H9 (cell line): ENCODE data around the gene SF3A1. TPM values are rescaled to one million over a fixed set of nuclear protein-coding genes. Genes with fewer than 3 reads are reported as not detected.
A peak's percentile ranks its signal among the peaks of the same experiment; 100 is the strongest.

Experiments
- DNase-seq: peaks from one replicate; pipeline ENCODE4 v3.0.0-alpha.2; 2017
- H2AFZ ChIP-seq: one replicate; pipeline ENCODE4 v1.6.1; 2013; ENCODE audit warnings: mild to moderate bottlenecking, low read length, control low read depth, moderate library complexity
- H2AK5ac ChIP-seq: 2 replicates; pipeline ENCODE4 v1.6.1; 2013; ENCODE audit warnings: low read length, control low read depth, mixed read lengths; ENCODE audit not compliant: insufficient read length
- H2BK120ac ChIP-seq: one replicate; pipeline ENCODE4 v1.6.1; 2013; ENCODE audit warnings: low read depth, mild to moderate bottlenecking, low read length, control low read depth, inconsistent platforms; ENCODE audit not compliant: poor library complexity, severe bottlenecking
- H2BK12ac ChIP-seq: 2 replicates; pipeline ENCODE4 v1.6.1; 2013; ENCODE audit warnings: low read length, control low read depth, mixed read lengths, low read depth; ENCODE audit not compliant: insufficient read length
- H2BK15ac ChIP-seq: 2 replicates; pipeline ENCODE4 v1.6.1; 2013; ENCODE audit warnings: low read depth, low read length, control low read depth
- H2BK20ac ChIP-seq: one replicate; pipeline ENCODE4 v1.6.1; 2013; ENCODE audit warnings: low read depth, mild to moderate bottlenecking, low read length, control low read depth, inconsistent platforms; ENCODE audit not compliant: poor library complexity, severe bottlenecking
- H2BK5ac ChIP-seq: 2 replicates; pipeline ENCODE4 v1.6.1; 2013; ENCODE audit warnings: low read length, control low read depth, mixed read lengths; ENCODE audit not compliant: insufficient read length
- H3K14ac ChIP-seq: 2 replicates; pipeline ENCODE4 v1.6.1; 2013; ENCODE audit warnings: low read length, control low read depth; ENCODE audit not compliant: insufficient read depth
- H3K18ac ChIP-seq: 2 replicates; pipeline ENCODE4 v1.6.1; 2013; ENCODE audit warnings: low read depth, mild to moderate bottlenecking, mixed read lengths, low read length, control low read depth; ENCODE audit not compliant: insufficient read length
- H3K23ac ChIP-seq: 2 replicates; pipeline ENCODE4 v1.6.1; 2013; ENCODE audit warnings: low read length, control low read depth, mixed read lengths, low read depth; ENCODE audit not compliant: insufficient read length
- H3K23me2 ChIP-seq: 2 replicates; pipeline ENCODE4 v1.6.1; 2013; ENCODE audit warnings: low read depth, mild to moderate bottlenecking, mixed read lengths, low read length, control low read depth; ENCODE audit not compliant: insufficient read length, poor library complexity, severe bottlenecking
- H3K27ac ChIP-seq: 2 replicates; pipeline ENCODE4 v1.5.1; 2013; ENCODE audit warnings: low read length, control low read depth, mixed read lengths, low read depth; ENCODE audit not compliant: insufficient read length
- H3K27me3 ChIP-seq: 2 replicates; pipeline ENCODE4 v1.6.1; 2013; ENCODE audit warnings: low read length, control low read depth, inconsistent platforms; ENCODE audit not compliant: insufficient read depth
- H3K4ac ChIP-seq: 2 replicates; pipeline ENCODE4 v1.6.1; 2013; ENCODE audit warnings: low read depth, mild to moderate bottlenecking, control low read depth, inconsistent platforms, low read length, moderate library complexity
- H3K4me1 ChIP-seq: 2 replicates; pipeline ENCODE4 v1.6.1; 2013; ENCODE audit warnings: low read length, control low read depth, inconsistent platforms; ENCODE audit not compliant: insufficient read depth
- H3K4me2 ChIP-seq: 2 replicates; pipeline ENCODE4 v1.6.1; 2013; ENCODE audit warnings: low read length, control low read depth, mixed read lengths; ENCODE audit not compliant: insufficient read length, insufficient read depth
- H3K56ac ChIP-seq: 2 replicates; pipeline ENCODE4 v1.6.1; 2013; ENCODE audit warnings: low read depth, mild to moderate bottlenecking, mixed read lengths, low read length, control low read depth; ENCODE audit not compliant: insufficient read length
- H3K79me1 ChIP-seq: 2 replicates; pipeline ENCODE4 v1.6.1; 2013; ENCODE audit warnings: low read depth, mild to moderate bottlenecking, moderate library complexity, low read length, control low read depth, inconsistent platforms; ENCODE audit not compliant: insufficient read depth, poor library complexity, severe bottlenecking
- H3K79me2 ChIP-seq: 2 replicates; pipeline ENCODE4 v1.6.1; 2013; ENCODE audit warnings: low read length, control low read depth, inconsistent platforms; ENCODE audit not compliant: insufficient read depth
- H3K9ac ChIP-seq: 2 replicates; pipeline ENCODE4 v1.6.1; 2013; ENCODE audit warnings: low read length, control low read depth, mixed read lengths; ENCODE audit not compliant: insufficient read length; ENCODE audit errors: extremely low read depth
- H3K9me3 ChIP-seq: one replicate; pipeline ENCODE4 v1.6.1; 2013; ENCODE audit warnings: low read depth, low read length, inconsistent platforms; ENCODE audit not compliant: control insufficient read depth
- H3T11ph ChIP-seq: one replicate; pipeline ENCODE4 v1.6.1; 2013; ENCODE audit warnings: mild to moderate bottlenecking, low read length, control low read depth, inconsistent platforms
- H4K20me1 ChIP-seq: one replicate; pipeline ENCODE4 v1.6.1; 2013; ENCODE audit not compliant: control insufficient read depth, insufficient read length, insufficient read depth
- H4K5ac ChIP-seq: 2 replicates; pipeline ENCODE4 v1.6.1; 2013; ENCODE audit warnings: low read depth, mild to moderate bottlenecking, mixed read lengths, low read length, control low read depth; ENCODE audit not compliant: insufficient read length
- H4K8ac ChIP-seq: replicated peaks from 2 replicates; pipeline ENCODE4 v1.6.1; 2013; ENCODE audit warnings: low read length, control low read depth, mixed read lengths, low read depth; ENCODE audit not compliant: insufficient read length
- H4K91ac ChIP-seq: 2 replicates; pipeline ENCODE4 v1.6.1; 2013; ENCODE audit warnings: low read depth, mild to moderate bottlenecking, moderate library complexity, mixed read lengths, low read length, control low read depth; ENCODE audit not compliant: insufficient read length
- H3K27ac Mint-ChIP-seq, 3 experiments: 2 replicates in 2 of 3; 3 replicates in 1 of 3; pipeline ENCODE4 v1.8.0; 2020 to 2021; ENCODE audit warnings: mixed read lengths in 3 of 3, mild to moderate bottlenecking in 1 of 3, moderate library complexity in 1 of 3
- H3K27me3 Mint-ChIP-seq: 2 replicates; pipeline ENCODE4 v1.8.0; 2021; ENCODE audit warnings: low read depth, mild to moderate bottlenecking, moderate library complexity, mixed read lengths
- H3K36me3 Mint-ChIP-seq, 3 experiments: 2 replicates in 2 of 3; 3 replicates in 1 of 3; pipeline ENCODE4 v1.8.0; 2020 to 2021; ENCODE audit warnings: low read depth in 3 of 3, mixed read lengths in 3 of 3; ENCODE audit not compliant: insufficient read depth in 1 of 3
- H3K4me1 Mint-ChIP-seq, 2 experiments: 2 replicates each; pipeline ENCODE4 v1.8.0; 2020; ENCODE audit warnings: mixed read lengths in 2 of 2
- H3K4me3 Mint-ChIP-seq, 2 experiments: 2 replicates in 1 of 2; 3 replicates in 1 of 2; pipeline ENCODE4 v1.8.0; 2020 to 2021; ENCODE audit warnings: mild to moderate bottlenecking in 2 of 2, mixed read lengths in 2 of 2, moderate library complexity in 1 of 2
- H3K9me3 Mint-ChIP-seq, 2 experiments: 2 replicates in 1 of 2; 3 replicates in 1 of 2; pipeline ENCODE4 v1.8.0; 2020; ENCODE audit warnings: mild to moderate bottlenecking in 2 of 2, mixed read lengths in 2 of 2, moderate library complexity in 1 of 2
- CTCF ChIP-seq: fragments of 200-600 bp; sonication (generic); conservative IDR thresholded peaks from 3 replicates; pipeline ENCODE4 v1.8.0; 2021; ENCODE audit warnings: antibody characterized with exemption, mild to moderate bottlenecking
- WGBS: extraction: QIAGEN DNeasy Blood & Tissue Kit; methylation state at CpG from one replicate; pipeline ENCODE4 v1.1.7; 2013; ENCODE audit warnings: missing lambda C conversion rate, low lambda C conversion rate, mixed read lengths; ENCODE audit not compliant: insufficient read length; ENCODE audit errors: extremely low coverage; 5-methylcytosine and 5-hydroxymethylcytosine counted together
- total RNA-seq: library from RNA; stranded (reverse); gene quantifications from 2 replicates; pipeline ENCODE4 v1.2.1, GENCODE V29; 2021

The SF3A1 gene
- total RNA-seq, 1 experiment from 2014 or later = 225 TPM

DNA sequence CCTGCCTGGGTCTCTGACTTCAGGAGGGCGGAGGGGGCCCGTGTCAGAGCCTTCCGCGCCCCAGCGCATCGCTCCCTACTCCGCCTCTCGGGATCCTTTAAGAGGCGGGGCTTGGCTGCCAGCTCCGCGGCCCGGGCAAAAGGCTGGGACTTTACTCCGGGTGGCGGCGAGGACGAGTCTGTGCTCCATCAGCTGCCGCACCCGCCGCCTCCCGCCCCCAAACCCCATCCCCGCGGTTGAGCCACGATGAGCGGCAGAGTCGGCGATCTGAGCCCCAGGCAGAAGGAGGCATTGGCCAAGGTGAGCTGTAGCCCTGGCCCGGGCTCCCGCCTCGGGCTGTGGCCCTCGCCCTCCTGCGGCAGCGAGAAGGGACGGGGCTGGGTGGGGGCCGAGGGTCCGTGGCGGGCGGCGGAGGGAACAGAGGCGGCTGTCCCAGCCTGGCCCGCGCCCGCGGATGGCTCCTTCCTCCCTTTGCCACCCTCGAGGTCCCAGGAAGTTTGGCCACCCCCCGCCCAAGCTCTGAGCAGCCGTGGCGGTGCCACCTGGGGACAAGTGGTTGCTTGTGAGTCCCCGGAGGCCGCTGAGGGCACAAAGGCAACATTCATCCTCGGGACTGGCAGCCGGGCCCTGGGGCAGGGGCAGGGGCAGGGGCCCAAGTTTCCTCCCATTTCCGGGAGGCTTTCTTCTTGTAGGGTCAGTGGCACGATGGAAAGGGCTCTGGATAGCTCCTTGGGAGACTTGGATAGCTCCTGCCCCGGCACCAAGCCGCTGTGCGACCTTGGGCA, 40.4 kb upstream of the SF3A1 start, which contains the start of gene SEC14L2:
TSS of gene SEC14L2 (plus strand) at position 148 of the 785 bp plus-strand sequence. CDS start at position 247, 99 bp downstream.
- Mint-ChIP-seq H3K9me3 (no peaks in the 10 kb centered on the region; a peak in 2 of 5 replicates), H3K27ac (no peak within 1 kb of the TSS), H3K36me3 (peaks cover 0 to 3% (median 3%) of the 10 kb centered on the region in 3 experiments; a peak in 3 of 7 replicates), H3K4me3 (peak within 1 kb of the TSS; percentile 80 to 88), H3K27me3 (peaks cover 45% of the 10 kb centered on the region), H3K4me1 (peaks cover 39 to 43% of the 10 kb centered on the region in 2 experiments)
- Histone ChIP-seq H3K9ac (peak within 1 kb of the TSS; percentile 61), H2AFZ (no peak within 1 kb of the TSS), H2BK120ac (no peak within 1 kb of the TSS), H2BK15ac (no peak within 1 kb of the TSS; the same call in 1 of the 2 replicates), H4K20me1 (no peaks in the 10 kb centered on the region), H2AK5ac (no peak within 1 kb of the TSS), H4K8ac (no peak within 1 kb of the TSS), H3K27me3 (peaks cover 4% of the 10 kb centered on the region; the same call in 1 of the 2 replicates), H4K91ac (no peak within 1 kb of the TSS), H3K18ac (no peak within 1 kb of the TSS), H3K23me2 (peaks cover 7% of the 10 kb centered on the region), H3K27ac (no peak within 1 kb of the TSS), H3K23ac (no peak within 1 kb of the TSS), H2BK20ac (no peak within 1 kb of the TSS), H3K79me1 (no peaks in the 10 kb centered on the region), H3K4ac (no peak within 1 kb of the TSS), H3K79me2 (no peaks in the 10 kb centered on the region), H3K4me2 (peak within 1 kb of the TSS; percentile 91), H3K4me1 (peaks cover 6% of the 10 kb centered on the region; the same call in 1 of the 2 replicates), H2BK12ac (peak within 1 kb of the TSS; percentile 38), H3K9me3 (no peaks in the 10 kb centered on the region), H3K56ac (no peak within 1 kb of the TSS), H4K5ac (no peak within 1 kb of the TSS), H3T11ph (no peak within 1 kb of the TSS), H2BK5ac (no peak within 1 kb of the TSS), H3K14ac (peak within 1 kb of the TSS; percentile 45; the same call in 1 of the 2 replicates)
- no CpG with 5 or more reads among the region's 56 CpGs for WGBS
- TF ChIP-seq CTCF = no peak
- DNase-seq = peak; percentile 65
